Activated naive CD8-positive, alpha-beta T cell treated with anti-CD3 and anti-CD28 coated beads, Interleukin-2, amount 50 U/mL, for 16 hours (primary cell): Measurements from ENCODE around the gene CRTAP.
A peak's percentile ranks its signal among the peaks of the same experiment; 100 is the strongest.
"Not testable (repeated sequence)": the region's sequence is repeated elsewhere in the genome, so short reads cannot be mapped to it uniquely, and the experiment has no call there.

Experiments
- DNase-seq: peaks from one replicate; pipeline ENCODE4 v3.0.0-alpha.2; 2020; ENCODE audit warnings: low read depth, low spot score

The CRTAP gene

DNA sequence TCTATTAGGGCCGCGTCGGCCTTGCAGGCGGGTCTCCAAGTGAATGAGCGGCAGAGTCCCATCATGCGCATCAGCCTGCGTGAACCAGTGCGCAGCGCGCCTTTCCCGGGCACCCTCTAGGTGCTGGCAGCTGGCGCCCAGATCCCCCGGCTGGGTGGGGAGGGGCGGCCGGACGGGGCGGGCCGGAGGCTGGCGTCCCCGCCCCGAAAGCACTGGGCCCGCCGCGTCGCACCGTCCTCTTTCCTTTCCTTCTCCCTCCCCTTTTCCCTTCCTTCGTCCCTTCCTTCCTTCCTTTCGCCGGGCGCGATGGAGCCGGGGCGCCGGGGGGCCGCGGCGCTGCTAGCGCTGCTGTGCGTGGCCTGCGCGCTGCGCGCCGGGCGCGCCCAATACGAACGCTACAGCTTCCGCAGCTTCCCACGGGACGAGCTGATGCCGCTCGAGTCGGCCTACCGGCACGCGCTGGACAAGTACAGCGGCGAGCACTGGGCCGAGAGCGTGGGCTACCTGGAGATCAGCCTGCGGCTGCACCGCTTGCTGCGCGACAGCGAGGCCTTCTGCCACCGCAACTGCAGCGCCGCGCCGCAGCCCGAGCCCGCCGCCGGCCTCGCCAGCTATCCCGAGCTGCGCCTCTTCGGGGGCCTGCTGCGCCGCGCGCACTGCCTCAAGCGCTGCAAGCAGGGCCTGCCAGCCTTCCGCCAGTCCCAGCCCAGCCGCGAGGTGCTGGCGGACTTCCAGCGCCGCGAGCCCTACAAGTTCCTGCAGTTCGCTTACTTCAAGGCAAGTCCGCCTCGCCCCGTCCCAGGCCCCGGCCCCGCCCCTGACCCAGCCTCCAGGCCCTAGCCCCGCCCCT, at the start of gene CRTAP:
Gene CRTAP, plus strand, starts transcription at position 243 of the 850 bp plus-strand sequence. Its CDS starts 64 bp downstream, at position 307.
- peak; percentile 70 for DNase-seq

DNA sequence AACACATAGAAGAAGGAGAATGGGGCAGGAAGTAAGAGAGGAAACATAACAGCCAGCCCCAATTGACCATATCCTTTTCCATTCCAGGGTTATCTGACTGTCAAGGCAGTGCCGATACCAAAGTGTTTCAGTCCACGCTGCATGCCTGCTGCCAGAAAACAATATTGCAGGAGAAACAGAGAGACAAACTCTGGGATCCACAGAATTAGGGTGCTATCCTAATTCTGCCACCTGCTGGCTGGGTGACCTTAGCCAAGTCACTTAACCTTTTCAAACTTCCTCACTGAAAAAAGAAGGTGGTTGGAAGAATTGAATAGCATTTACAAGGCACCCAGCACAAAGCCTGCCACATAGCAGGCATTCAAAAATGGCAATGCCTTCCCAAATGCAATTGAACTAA, 48.9 kb upstream of the CRTAP start:
- no peak for DNase-seq

DNA sequence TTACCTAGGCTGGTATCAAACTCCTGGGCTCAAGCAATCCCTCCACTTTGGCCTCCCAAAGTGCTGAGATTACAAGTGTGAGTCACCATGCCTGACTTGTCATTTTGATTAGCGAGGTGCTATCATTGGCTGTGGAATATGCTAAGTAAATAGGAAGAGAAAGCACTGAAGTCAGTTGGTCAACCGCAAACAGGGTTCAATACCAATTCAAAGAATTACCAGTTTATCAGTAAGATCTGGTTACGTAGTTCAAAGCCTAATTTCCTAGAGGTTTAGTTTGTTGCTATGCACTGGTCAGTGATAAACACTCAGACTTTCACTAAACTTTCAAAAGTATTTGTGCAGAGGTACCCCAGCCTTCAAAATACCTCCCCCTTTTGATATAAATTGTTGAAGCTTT, 46.3 kb upstream of the CRTAP start:
- no peak for DNase-seq

DNA sequence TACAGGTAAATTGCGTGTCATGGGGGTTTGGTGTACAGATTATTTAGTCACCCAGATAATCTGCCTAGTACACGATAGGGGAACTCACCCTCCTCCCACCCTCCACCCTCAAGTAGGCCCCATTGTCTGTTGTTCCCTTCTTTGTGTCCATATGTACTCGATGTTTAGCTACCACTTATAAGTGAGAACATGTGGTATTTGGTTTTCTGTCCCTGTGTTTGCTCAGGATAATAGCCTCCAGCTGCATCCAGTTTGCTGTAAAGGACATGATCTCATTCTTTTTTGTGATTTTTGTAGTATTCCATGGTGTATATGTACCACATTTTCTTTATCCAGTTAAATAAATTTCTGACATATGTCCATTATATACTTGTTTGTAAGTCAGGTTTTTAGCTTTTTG, 44.0 kb upstream of the CRTAP start:
- DNase-seq: not testable (repeated sequence)

DNA sequence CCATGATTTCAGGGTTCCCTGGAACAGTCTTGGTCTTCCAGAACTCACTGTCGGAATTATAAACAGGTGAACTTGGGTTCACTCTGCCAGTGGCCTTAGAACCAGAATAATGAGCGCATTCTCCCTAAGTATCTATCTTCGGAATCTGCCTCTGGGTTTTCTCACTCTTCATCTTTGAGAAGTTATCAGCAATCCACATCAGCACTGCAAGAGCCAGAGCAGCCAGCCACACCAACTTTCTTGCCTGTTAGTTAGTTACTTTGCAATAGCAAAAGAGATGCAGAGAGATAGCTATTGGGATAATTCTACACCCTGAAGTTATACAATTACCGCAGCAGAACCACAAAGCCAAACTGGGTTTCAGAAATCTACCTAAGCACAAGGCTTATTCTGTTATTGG, 42.6 kb upstream of the CRTAP start:
- DNase-seq: no peak

DNA sequence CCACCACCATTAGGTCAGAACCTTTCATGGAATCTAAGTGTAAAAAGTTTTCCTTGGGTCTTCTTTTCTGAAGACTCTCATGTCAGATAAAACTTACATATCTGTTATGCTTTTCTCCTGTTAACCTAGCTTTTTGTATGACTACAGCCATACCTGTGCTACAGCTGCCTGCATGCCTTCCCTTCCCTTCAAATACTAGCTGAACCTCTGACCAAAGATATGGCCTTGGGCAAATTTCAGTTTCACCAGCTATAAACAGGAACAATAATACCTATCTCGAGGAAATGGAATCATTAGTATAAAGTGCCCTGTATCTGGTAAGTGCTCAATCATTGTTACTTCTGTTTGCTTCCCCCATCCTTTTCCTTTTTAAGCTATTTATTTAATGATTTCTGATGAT, 41.9 kb upstream of the CRTAP start:
- no peak for DNase-seq

DNA sequence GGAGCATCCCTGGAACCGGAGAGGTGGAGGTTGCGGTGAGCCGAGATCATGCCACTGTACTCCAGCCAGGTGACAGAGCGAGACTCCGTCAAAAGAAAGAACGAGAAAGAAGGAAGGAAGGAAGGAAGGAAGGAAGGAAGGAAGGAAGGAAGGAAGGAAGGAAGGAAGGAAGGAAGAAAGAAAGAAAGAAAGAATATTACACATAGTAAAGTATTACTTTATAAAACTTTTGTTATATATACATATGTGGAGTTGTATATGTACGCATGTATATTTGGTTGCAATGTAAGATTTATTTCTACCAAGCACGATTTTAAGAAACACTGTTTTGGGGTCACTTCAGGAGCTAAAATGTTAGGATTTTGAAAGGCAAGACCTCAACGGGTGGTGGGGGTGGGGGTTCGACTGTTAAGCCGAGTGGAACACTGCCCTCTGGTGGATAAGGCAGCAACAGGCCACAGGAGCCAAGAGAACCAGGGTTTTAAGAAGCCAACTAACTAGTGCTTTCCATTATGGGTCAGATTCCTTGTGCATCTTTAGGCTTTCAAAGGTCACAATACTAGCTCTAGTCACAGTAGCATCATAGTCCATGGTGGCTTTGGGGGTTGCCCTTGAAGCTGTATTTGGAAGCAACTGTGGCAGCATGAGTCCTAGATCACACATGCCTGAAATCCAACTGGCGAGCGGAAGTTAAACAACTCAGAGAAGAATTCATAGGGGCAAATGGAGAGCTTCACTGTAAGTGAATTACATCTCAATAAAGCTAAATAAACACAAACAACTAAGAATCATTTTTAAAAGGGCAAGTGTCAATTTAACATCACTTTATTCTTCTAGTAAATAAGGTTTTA, 39.4 kb upstream of the CRTAP start:
- peak; percentile 51 for DNase-seq

DNA sequence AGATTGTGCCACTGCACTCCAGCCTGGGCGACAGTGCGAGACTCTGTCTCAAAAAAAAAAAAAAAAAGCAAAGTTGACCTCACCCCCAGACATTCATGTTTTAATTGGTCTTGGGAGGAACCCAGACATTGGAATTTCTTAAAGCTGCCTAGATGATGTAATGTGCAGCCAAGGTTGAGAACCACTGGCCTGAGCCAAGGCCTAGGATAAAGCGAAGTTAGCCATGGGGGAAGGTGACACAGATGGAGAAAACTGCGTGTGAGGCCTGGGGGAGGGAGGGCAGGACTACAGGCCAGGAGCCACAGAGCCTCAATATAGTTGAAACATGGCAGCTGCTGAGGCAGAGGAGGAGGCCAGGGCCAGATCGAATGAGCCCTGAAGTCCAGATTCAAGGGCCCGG, 37.8 kb upstream of the CRTAP start:
- DNase-seq: no peak

DNA sequence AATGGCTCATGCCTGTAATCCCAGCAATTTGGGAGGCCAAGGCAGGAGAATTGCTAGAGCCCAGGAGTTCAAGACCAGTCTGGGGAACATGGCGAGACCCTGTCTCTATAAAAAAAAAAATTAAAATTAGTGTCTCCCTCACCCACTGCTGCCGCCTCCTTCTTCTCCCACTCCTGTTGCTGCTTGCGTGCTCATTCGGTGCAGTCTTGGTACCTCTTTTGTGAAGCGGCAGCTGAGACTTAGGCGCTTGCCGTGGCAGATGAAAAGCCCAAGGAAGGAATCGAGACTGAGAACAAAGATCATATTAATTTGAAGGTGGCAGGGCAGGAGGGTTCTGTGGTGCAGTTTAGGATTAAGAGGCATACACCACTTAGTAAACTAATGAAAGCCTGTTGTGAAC, 36.9 kb upstream of the CRTAP start:
- DNase-seq: no peak

DNA sequence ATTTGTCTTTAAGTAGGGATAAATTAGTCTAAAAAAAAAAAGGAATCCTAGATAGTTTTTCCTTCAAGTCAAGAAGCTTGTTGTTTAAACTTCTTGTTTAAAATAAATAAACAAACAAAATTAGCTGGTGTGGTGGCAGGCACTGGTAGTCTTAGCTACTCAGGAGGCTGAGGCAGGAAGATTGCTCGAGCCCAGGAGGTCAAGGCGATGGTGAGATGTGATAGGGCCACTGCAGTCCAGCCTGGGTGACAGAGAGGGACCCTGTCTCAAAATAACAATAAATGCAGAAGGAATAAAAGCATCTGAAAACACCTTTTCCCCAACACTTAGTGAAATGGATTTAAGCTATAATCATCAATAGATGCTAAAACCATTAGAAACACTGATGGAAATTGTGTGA, 35.8 kb upstream of the CRTAP start:
- no peak for DNase-seq

DNA sequence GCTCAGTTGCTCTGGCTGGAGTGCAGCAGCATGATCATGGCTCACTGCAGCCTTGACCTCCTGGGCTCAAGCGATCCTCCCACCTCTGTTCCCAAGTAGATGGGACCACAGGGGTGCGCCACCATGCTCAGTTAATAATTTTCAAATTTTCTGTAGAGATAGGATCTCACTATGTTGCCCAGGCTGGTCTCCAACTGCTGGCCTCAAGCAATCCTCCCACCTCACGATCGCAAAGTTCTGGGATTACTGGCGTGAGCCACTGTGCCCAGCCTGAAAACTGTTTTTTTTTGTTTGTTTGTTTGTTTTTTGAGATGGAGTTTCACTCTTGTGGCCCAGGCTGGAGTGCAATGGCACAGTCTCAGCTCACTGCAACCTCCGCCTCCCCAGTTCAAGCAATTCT, 34.0 kb upstream of the CRTAP start:
- not testable (repeated sequence) for DNase-seq

DNA sequence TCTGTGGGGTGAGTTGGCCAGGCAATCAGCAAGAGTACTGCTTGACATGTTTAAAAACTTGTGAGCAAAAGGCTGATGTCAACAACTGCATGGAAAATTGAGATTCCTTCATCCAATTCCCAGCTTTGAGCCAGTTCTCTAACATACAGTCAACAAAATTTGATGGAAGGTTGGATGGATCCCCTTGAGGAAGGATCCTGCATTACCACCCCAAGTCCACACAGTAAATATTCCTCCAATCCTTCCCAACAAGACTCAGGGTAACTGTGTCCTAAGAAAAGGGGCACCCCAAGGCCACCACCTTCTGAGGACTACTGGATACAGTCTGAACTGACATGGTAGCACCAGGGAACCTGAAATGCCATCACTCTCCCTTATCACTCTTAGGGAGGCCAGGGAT, 32.0 kb upstream of the CRTAP start:
- DNase-seq: no peak

DNA sequence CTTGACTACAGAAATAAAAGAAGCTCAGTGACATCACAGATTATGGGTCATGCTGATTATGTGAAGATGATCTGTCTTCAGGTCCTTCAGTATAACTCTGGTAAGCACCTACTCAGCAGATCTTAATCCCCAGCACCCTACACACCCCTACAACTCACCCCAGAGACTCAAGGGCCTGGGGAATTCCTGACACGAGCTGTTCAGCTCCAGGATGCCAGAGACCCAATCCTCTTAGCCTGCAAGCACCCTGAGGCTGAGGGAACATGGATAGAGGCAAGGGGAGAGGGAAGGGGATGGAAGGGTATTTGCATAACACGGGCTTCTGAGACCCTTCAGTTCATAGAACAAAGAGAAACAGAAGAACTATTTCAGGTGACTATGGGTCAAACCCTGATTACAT, 29.9 kb upstream of the CRTAP start:
- no peak for DNase-seq

DNA sequence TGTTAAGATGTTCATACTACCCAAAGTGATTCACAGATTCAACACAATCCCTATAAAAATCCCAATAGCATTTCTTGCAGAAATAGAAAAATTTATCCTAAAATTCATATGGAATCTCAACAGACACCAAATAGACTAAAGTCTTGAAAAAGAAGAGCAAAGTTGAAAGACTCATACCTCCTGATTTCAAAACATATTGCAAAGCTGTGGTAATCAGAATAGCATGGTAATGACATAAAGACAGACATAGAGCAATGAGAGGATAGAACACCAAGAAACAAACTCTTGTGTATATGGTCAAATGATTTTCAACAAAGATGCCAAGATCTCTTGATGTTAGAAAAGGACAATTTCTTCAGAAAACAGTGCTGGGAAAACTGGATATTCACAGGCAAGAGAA, 25.1 kb upstream of the CRTAP start:
- no peak for DNase-seq

DNA sequence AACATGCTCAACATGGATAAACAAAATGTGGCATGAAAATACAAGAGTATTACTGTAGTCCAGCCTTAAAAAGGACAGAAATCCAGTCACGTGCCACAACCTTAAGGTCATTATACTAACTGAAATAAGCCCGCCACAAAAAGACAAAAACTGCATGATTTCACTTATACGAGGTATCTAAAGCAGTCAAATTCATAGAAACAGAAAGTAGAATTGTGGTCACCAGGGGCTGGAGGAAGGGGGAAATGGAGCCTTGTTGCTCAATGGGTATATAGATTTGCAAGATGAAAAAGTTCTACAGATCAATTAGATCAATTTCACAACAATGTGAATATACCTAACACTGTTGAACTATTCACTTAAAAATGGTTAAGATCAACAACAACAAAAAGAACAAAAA, 24.3 kb upstream of the CRTAP start:
- no peak for DNase-seq

DNA sequence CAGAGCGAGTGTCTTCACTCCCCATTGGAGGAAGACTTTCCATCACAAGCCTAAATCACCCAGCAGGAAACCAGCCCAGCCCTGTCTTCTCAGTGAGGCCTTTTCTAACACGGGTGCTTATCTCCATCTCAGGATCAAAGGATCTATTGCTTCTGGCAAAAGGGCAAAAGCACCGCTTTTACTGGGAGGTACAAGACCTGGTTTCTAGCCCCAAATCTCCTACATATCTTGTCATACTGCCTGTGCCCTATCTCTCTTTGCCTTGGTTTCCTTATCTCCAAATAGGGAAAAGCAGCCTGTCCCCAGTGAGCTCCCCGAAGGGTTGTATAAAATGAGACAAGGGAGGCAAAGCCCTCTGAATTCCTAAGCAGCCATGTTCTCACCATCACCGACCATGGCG, 22.1 kb upstream of the CRTAP start:
- DNase-seq: no peak

DNA sequence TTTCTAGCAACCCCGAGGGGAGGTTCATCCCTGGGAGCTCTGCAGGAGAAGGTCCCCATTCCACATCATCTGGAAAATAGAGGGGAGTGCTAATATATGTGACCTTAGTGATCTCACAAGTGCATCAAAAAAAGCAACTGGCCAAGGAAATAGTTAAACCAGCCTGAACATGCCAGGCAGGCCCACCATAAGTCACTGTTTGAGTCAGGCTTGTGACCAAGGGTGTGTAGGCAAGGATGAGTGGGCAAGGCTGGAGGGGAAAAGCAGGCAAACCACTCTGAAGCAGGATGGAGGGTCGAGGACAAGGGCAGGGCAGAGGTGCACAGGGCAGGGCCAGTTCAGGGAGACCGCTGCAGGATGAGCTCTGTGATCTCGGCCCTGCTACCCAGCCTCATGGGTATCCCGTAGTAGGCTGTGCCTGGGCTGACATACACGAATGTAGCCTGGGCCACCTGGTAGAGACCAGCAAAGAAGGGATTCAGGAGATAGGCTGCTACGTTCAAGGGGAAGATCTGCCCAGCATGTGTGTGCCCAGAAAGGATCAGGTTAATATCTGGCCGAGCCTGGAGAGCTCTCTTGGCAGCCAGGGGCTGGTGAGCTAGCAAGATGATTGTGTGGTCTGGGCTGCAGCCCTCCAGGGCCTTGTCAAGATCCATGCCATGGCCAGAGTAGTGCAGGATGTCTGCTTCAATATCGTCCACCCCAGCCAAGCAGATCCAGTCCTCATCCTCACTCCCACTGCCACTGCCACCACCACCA, 21.1 kb upstream of the CRTAP start:
- DNase-seq: no peak

DNA sequence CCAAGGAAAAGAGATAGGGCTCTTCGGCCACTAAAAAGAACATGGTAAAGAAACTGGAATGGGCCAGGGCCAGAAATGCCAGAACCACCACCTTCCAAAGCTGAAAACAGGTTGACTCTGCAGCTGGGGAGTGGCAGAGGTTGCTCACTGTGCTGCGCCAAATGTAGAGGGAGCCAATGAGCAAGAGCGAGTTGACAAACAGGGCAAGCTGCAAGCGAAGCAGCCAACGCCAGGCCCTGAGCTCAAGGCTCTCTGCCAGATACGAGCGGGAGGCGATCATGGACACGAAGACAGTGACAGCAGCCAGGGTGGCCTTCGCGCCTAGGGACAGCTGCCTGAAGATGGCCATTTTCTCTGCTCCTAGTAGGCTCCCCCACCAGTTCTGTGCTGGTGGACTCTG, 20.0 kb upstream of the CRTAP start:
- no peak for DNase-seq

DNA sequence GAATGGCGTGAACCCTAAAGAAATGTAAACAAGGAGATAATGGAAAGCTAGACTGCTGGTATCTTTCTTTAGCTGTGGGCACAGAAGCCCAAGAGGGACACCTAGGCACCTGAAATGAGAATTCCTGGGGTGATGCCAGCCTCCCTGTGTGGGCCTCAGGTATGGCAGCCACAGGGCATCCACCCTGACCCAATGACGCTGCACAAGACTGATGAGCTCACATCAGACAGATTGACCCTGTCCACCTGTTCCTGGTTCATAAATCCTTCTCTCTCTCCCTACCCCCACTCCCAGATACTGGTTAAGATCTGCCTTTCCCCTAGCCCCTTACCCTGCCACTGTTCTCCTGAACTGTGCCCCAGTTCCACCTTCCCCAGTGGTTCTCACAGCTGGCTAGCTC, 18.4 kb upstream of the CRTAP start:
- no peak for DNase-seq

DNA sequence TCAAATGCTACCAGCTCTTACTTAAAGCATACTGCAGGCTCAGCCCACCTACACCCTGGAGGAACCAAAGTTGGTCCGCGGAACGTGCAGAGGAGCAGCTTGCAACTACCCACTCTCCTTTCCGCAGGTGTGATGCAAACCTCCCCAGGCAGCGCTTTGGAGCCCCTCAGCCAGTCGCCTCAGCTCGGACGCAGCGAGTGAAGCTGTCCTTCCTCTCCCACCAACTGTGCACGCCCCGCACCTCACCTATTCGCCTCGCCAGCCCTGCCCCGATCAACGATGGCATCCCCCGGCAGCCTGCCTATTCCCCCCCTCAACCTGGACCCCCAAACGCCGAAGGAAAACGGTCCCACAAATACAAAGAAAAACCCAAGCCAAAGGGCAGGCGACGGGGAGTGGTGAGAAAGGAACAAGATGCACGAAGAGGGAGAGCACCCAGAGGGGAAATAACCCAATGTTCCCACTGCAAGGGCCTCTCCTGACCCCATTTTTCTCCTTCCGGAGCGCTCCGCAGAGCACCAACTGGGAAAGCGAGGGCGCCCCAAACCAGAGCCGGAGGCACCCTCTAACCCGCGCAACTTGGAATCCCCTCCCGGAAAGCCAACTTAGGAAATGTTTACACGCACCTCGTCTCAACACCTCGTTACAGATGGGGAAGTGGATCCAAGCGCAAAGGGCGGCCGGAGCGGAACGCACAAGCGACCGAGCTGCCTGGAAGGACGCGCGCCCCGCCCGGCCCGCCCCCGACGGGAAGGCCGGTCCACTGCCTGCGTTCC, 17.5 kb upstream of the CRTAP start:
- DNase-seq: no peak

DNA sequence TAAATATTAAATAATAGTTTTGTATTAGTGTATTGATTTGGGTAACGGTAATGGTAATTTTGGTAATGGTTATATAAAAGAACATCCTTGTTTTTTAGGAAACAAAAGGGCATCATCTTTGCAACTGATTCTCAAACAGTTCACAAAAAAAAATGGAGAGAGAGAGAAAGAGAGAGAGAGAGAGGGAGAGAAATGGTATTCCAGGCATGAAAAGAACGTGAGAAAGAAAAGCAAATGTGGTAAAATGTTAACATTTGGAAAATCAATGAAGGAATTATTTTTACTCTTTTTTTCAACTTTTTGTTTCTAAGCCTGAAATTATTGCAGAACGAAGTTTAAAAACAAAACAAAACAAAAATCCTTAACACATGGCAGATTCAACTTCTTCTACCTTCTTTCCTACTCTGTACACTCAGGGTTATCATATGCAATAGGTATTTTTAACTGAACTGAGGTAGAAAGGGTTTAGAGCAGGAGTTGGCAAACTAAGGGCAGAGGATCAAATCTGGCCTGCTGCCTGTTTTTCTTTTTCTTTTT, 14.6 kb upstream of the CRTAP start:
- no peak for DNase-seq
